DOHH2 (cell line): Measurements from ENCODE around the gene CCDC170.

Source experiments
- CTCF ChIP-seq: fragments of 200-600 bp; sonication (generic); IDR thresholded peaks from one replicate; pipeline ENCODE4 v1.5.1; 2014; ENCODE audit warnings: antibody characterized with exemption, mild to moderate bottlenecking, low read depth, low read length; ENCODE audit not compliant: poor library complexity, severe bottlenecking
- EZH2phosphoT487 ChIP-seq: fragments of 200-600 bp; sonication (generic); IDR thresholded peaks from 2 replicates; pipeline ENCODE4 v1.6.1; 2017; ENCODE audit warnings: borderline replicate concordance, mild to moderate bottlenecking, antibody characterized with exemption, low read length, moderate library complexity, mixed read lengths

DNA sequence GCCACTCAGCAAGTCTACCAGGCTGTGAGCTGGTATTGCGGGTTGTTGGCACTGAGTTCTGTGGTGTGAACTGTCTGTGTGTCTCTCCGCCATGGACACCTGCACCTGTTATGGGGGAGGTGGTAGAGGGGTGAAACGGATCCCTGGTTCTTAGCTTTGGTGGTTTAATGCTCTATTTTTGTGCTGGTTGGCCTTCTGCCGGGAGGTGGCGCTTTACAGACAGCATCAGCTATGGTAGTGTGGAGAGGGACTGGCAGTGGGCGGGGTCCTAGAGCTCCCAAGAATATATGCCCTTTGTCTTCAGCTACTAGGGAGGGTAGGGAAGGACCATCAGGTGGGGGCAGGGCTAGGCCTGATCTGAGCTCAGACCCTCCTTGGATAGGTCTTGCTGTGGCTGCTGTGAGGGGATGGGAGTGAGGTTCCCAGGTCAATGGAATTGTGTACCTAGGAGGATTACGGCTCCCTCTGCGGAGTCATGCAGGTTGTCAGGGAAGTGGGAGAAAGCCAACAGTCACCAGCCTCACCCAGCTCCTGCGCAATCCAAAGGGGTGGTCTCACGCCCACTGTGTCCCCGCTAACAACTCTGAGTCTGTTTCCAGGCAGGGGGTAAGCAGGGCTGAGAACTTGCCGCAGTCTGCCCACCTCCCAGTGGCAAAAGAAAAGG is 154.3 kb downstream of the CCDC170 start:
- TF ChIP-seq CTCF, result peak; percentile 54
- no peak for TF ChIP-seq EZH2phosphoT487
